HepG2 (cell line): ENCODE measurements around the gene PNMA8C. TPM values are rescaled to one million over a fixed set of nuclear protein-coding genes. Genes with fewer than 3 reads are reported as not detected.

Experiments
- ATAD3A ChIP-seq: sonication (generic); formaldehyde crosslinking; IDR thresholded peaks from 2 replicates; pipeline ENCODE4 v1.4.0; 2020; ENCODE audit warnings: missing genetic modification reagents
- CC2D1A ChIP-seq: sonication (generic); formaldehyde crosslinking; IDR thresholded peaks from 2 replicates; pipeline ENCODE4 v1.8.1; 2023; ENCODE audit warnings: mild to moderate bottlenecking, missing genetic modification reagents
- FOXA3 ChIP-seq: IDR thresholded peaks from 2 replicates; pipeline ENCODE4 v1.6.1; 2016; ENCODE audit warnings: missing genetic modification reagents, missing compliant biosample characterization
- HMGA1 ChIP-seq: sonication (generic); formaldehyde crosslinking; conservative IDR thresholded peaks from 2 replicates; pipeline ENCODE4 v1.4.0; 2020; ENCODE audit warnings: missing genetic modification reagents
- KDM5B ChIP-seq: sonication (generic); formaldehyde crosslinking; IDR thresholded peaks from 2 replicates; pipeline ENCODE4 v1.4.0; 2020; ENCODE audit warnings: missing genetic modification reagents, mild to moderate bottlenecking, borderline replicate concordance
- KLF11 ChIP-seq: IDR thresholded peaks from 2 replicates; pipeline ENCODE4 v1.6.1; 2016; ENCODE audit warnings: missing compliant biosample characterization
- KMT2B ChIP-seq: IDR thresholded peaks from 2 replicates; pipeline ENCODE4 v1.6.1; 2016; ENCODE audit warnings: missing genetic modification reagents, missing compliant biosample characterization
- MEIS1 ChIP-seq: sonication (generic); formaldehyde crosslinking; IDR thresholded peaks from 2 replicates; pipeline ENCODE4 v1.9.0; 2021; ENCODE audit warnings: mild to moderate bottlenecking, missing genetic modification reagents, moderate library complexity, borderline replicate concordance
- MTA3 ChIP-seq: sonication (generic); formaldehyde crosslinking; IDR thresholded peaks from 2 replicates; pipeline ENCODE4 v1.4.0; 2020; ENCODE audit warnings: missing genetic modification reagents
- PHB2 ChIP-seq: fragments of 450-650 bp; IDR thresholded peaks from 2 replicates; pipeline ENCODE4 v1.6.1; 2018; ENCODE audit not compliant: partially characterized antibody
- RBM39 ChIP-seq: fragments of 200-400 bp; formaldehyde crosslinking; IDR thresholded peaks from one replicate; pipeline ENCODE4 v1.6.1; 2018; ENCODE audit warnings: antibody characterized with exemption, mild to moderate bottlenecking, low read depth, low read length; ENCODE audit not compliant: poor library complexity, severe bottlenecking
- SMAD9 ChIP-seq: sonication (generic); formaldehyde crosslinking; IDR thresholded peaks from 2 replicates; pipeline ENCODE4 v1.5.1; 2020; ENCODE audit warnings: mild to moderate bottlenecking, missing genetic modification reagents
- SOX5 ChIP-seq: IDR thresholded peaks from 2 replicates; pipeline ENCODE4 v1.6.1; 2016; ENCODE audit warnings: borderline replicate concordance
- SYNCRIP ChIP-seq: fragments of 200-400 bp; formaldehyde crosslinking; IDR thresholded peaks from 2 replicates; pipeline ENCODE4 v1.6.1; 2018; ENCODE audit warnings: mild to moderate bottlenecking, low read depth, low read length; ENCODE audit not compliant: insufficient read depth
- THRA ChIP-seq: sonication (generic); formaldehyde crosslinking; IDR thresholded peaks from 2 replicates; pipeline ENCODE4 v1.4.0; 2020; ENCODE audit warnings: missing genetic modification reagents, borderline replicate concordance
- ZBTB43 ChIP-seq: sonication (generic); formaldehyde crosslinking; conservative IDR thresholded peaks from 2 replicates; pipeline ENCODE4 v1.4.0; 2020; ENCODE audit warnings: missing genetic modification reagents
- ZNF335 ChIP-seq: sonication (generic); formaldehyde crosslinking; IDR thresholded peaks from 2 replicates; pipeline ENCODE4 v1.4.0; 2020; ENCODE audit warnings: missing genetic modification reagents
- ZNF484 ChIP-seq: sonication (generic); formaldehyde crosslinking; IDR thresholded peaks from 2 replicates; pipeline ENCODE4 v1.5.1; 2020; ENCODE audit warnings: mild to moderate bottlenecking, low read depth, missing genetic modification reagents, borderline replicate concordance
- ZNF556 ChIP-seq: sonication (generic); formaldehyde crosslinking; IDR thresholded peaks from 2 replicates; pipeline ENCODE4 v1.4.0; 2020; ENCODE audit warnings: mild to moderate bottlenecking, missing genetic modification reagents, borderline replicate concordance
- ZNF564 ChIP-seq: sonication (generic); formaldehyde crosslinking; IDR thresholded peaks from 2 replicates; pipeline ENCODE4 v1.8.1; 2023; ENCODE audit warnings: mild to moderate bottlenecking, missing genetic modification reagents
- ZNF567 ChIP-seq: sonication (generic); formaldehyde crosslinking; IDR thresholded peaks from 2 replicates; pipeline ENCODE4 v1.8.1; 2023; ENCODE audit warnings: mild to moderate bottlenecking, missing genetic modification reagents, borderline replicate concordance
- ZNF574 ChIP-seq: sonication (generic); formaldehyde crosslinking; IDR thresholded peaks from 2 replicates; pipeline ENCODE4 v1.4.0; 2020; ENCODE audit warnings: missing genetic modification reagents
- ZNF605 ChIP-seq: sonication (generic); formaldehyde crosslinking; IDR thresholded peaks from 2 replicates; pipeline ENCODE4 v1.8.0; 2022; ENCODE audit warnings: mild to moderate bottlenecking, missing genetic modification reagents
- ZNF720 ChIP-seq: sonication (generic); formaldehyde crosslinking; IDR thresholded peaks from 2 replicates; pipeline ENCODE4 v1.4.0; 2020; ENCODE audit warnings: missing genetic modification reagents
- ZNF746 ChIP-seq: sonication (generic); formaldehyde crosslinking; IDR thresholded peaks from 2 replicates; pipeline ENCODE4 v1.8.0; 2022; ENCODE audit warnings: mild to moderate bottlenecking, missing genetic modification reagents
- ZNF850 ChIP-seq: sonication (generic); formaldehyde crosslinking; conservative IDR thresholded peaks from 2 replicates; pipeline ENCODE4 v1.9.0; 2021; ENCODE audit warnings: mild to moderate bottlenecking, missing genetic modification reagents
- polyA plus RNA-seq, 8 experiments: library from polyadenylated mRNA; depleted of rRNA in 3 of 8; stranded (reverse) in 7 of 8; unstranded in 1 of 8; fragments of >200 nt; fragmentation: Illumina TruSeq in 4 of 8; extraction: Trizol in 4 of 8; gene quantifications; 2 replicates each; pipeline versions ENCODE4 v1.2.1 to v1.2.3, GENCODE V29; 2011 to 2016; ENCODE audit warnings: low read depth in 4 of 8, missing spikeins in 1 of 8, mixed read lengths in 1 of 8; ENCODE audit not compliant: insufficient read depth in 1 of 8
- total RNA-seq, 5 experiments: library from RNA; depleted of rRNA; stranded (reverse); fragments of >200 nt; fragmentation: Illumina TruSeq; extraction: Trizol; gene quantifications; 2 replicates each; pipeline ENCODE4 v1.2.3, GENCODE V29; 2016; ENCODE audit warnings: low read depth in 1 of 5

The PNMA8C gene
- total and polyA plus RNA-seq, 2 of the 13 experiments (the other 11 are each of a cell fraction or from before 2014, with no cell fraction given) = not detected

- TF ChIP-seq ZNF564 (CRISPR knock-in tag) (0 out of 2 replicates have a peak, but pooled peaks have one; percentile 33), ZNF850 (no peak), RBM39 (peak; percentile 81), SMAD9 (no peak), SOX5 (CRISPR knock-in tag) (peak; percentile 10; the same call in 1 of the 2 replicates), MTA3 (no peak), KDM5B (peak; percentile 76; the same call in 1 of the 2 replicates), KMT2B (CRISPR knock-in tag) (peak; percentile 49), SYNCRIP (no peak), HMGA1 (CRISPR knock-in tag) (no peak), ZNF556 (CRISPR knock-in tag) (no peak; the same call in 1 of the 2 replicates), ZBTB43 (CRISPR knock-in tag) (0 out of 2 replicates have a peak, but pooled peaks have one; percentile 23), THRA (peak; percentile 67; the same call in 1 of the 2 replicates), ZNF574 (no peak; the same call in 1 of the 2 replicates), FOXA3 (CRISPR knock-in tag) (no peak), ZNF605 (CRISPR knock-in tag) (peak; percentile 76; the same call in 1 of the 2 replicates), MEIS1 (peak; percentile 10; the same call in 1 of the 2 replicates), ATAD3A (CRISPR knock-in tag) (no peak), PHB2 (no peak), ZNF567 (CRISPR knock-in tag) (peak; percentile 16), CC2D1A (CRISPR knock-in tag) (no peak), ZNF335 (CRISPR knock-in tag) (peak; percentile 93), ZNF720 (CRISPR knock-in tag) (no peak), ZNF746 (CRISPR knock-in tag) (no peak; the same call in 1 of the 2 replicates), KLF11 (CRISPR knock-in tag) (peak; percentile 65; the same call in 1 of the 2 replicates), ZNF484 (CRISPR knock-in tag) (0 out of 2 replicates have a peak, but pooled peaks have one; percentile 24)
Observed at GRCh38 chr19:46404055-46404752, 24.5 kb downstream of the PNMA8C start (continued).
